H1 (cell line): ENCODE measurements around the gene DACT3. TPM values are rescaled to one million over a fixed set of nuclear protein-coding genes. Genes with fewer than 3 reads are reported as not detected.

Experiments
- CHD2 ChIP-seq: IDR thresholded peaks from 2 replicates; pipeline ENCODE4 v1.6.1; 2012; ENCODE audit warnings: low read length, improper control_type of control experiment
- CHD7 ChIP-seq: fragments of 300-600 bp; sonication (generic); IDR thresholded peaks from 2 replicates; pipeline ENCODE4 v1.7.1; 2012; ENCODE audit warnings: low read length, moderate library complexity, mild to moderate bottlenecking, inconsistent platforms; ENCODE audit not compliant: insufficient replicate concordance
- GTF2F1 ChIP-seq: IDR thresholded peaks from 2 replicates; pipeline ENCODE4 v1.6.1; 2012; ENCODE audit warnings: low read depth, low read length, improper control_type of control experiment, borderline replicate concordance
- KDM4A ChIP-seq: IDR thresholded peaks from one replicate; pipeline ENCODE4 v1.7.1; 2012; ENCODE audit warnings: low read depth, mild to moderate bottlenecking, moderate library complexity, low read length, inconsistent platforms; ENCODE audit not compliant: severe bottlenecking
- NRF1 ChIP-seq: IDR thresholded peaks from 2 replicates; pipeline ENCODE4 v1.6.1; 2011; ENCODE audit warnings: mild to moderate bottlenecking, low read depth, low read length, improper control_type of control experiment
- RXRA ChIP-seq: IDR thresholded peaks from 2 replicates; pipeline ENCODE4 v1.6.1; 2011; ENCODE audit warnings: low read depth, mild to moderate bottlenecking, low read length, moderate library complexity; ENCODE audit not compliant: insufficient read depth
- SP4 ChIP-seq: IDR thresholded peaks from 2 replicates; pipeline ENCODE4 v1.6.1; 2012; ENCODE audit warnings: low read length, inconsistent platforms
- TAF7 ChIP-seq: optimal IDR thresholded peaks from 2 replicates; pipeline ENCODE3; 2011; ENCODE audit warnings: low read depth, mild to moderate bottlenecking, inconsistent platforms, low read length, moderate library complexity, borderline replicate concordance
- YY1 ChIP-seq: IDR thresholded peaks from 2 replicates; pipeline ENCODE4 v1.6.1; 2011; ENCODE audit warnings: low read depth, mild to moderate bottlenecking, low read length
- polyA plus RNA-seq, 7 experiments: library from polyadenylated mRNA; depleted of rRNA in 3 of 7; stranded (reverse) in 5 of 7; unstranded in 2 of 7; fragments of >200 nt in 5 of 7; fragments of 200-250 nt in 2 of 7; gene quantifications; 1 replicate in 5 of 7; 2 replicates in 1 of 7; 4 replicates in 1 of 7; pipeline versions ENCODE4 v1.2.1 to v1.2.3, GENCODE V29; 2011 to 2013; ENCODE audit warnings: missing spikeins in 2 of 7, mixed read lengths in 2 of 7
- total RNA-seq: library from RNA; stranded (reverse); fragmentation: NEBNext Ultra II Directional; extraction: Animal tissue kit (Norgen Biotek cat#: 25700); gene quantifications from 2 replicates; pipeline ENCODE4 v1.2.1, GENCODE V29; 2021

The DACT3 gene
- total and polyA plus RNA-seq, 2 of the 8 experiments (the other 6 are each of a cell fraction or from before 2014, with no cell fraction given), result 1.8 to 2.0 TPM

- no peak for TF ChIP-seq CHD7
- no peak for TF ChIP-seq YY1
- TF ChIP-seq GTF2F1, result no peak
- no peak for TF ChIP-seq SP4
- no peak for TF ChIP-seq KDM4A
- no peak for TF ChIP-seq TAF7
- TF ChIP-seq CHD2, result no peak
- TF ChIP-seq RXRA, result no peak
- TF ChIP-seq NRF1, result no peak
These were observed 37.7 kb upstream of the DACT3 start (continued) for GRCh38 chr19:46698395-46699321.
